Vagina (tissue), 2 donors: Measurements from ENCODE around the gene LRRFIP1. TPM values are rescaled to one million over a fixed set of nuclear protein-coding genes. Genes with fewer than 3 reads are reported as not detected.
A peak's percentile ranks its signal among the peaks of the same experiment; 100 is the strongest.

Source experiments
- DNase-seq, 2 donors: peaks; one replicate each; pipeline ENCODE4 v3.0.0-alpha.2; 2017; ENCODE audit errors: extremely low spot score in 2 of 2
- H3K27ac ChIP-seq: fragments of 200-600 bp; sonication (generic); one replicate; pipeline ENCODE4 v1.5.1; 2019
- H3K27me3 ChIP-seq: fragments of 200-600 bp; sonication (generic); one replicate; pipeline ENCODE4 v1.5.1; 2019
- H3K36me3 ChIP-seq, 2 donors: fragments of 200-600 bp; sonication (generic); one replicate each; pipeline ENCODE4 v1.5.1; 2017 to 2019
- H3K4me1 ChIP-seq: fragments of 200-600 bp; sonication (generic); one replicate; pipeline ENCODE4 v1.5.1; 2019
- H3K4me3 ChIP-seq, 2 donors: fragments of 200-600 bp; sonication (generic); 1 replicate in 1 of 2; 2 replicates in 1 of 2; pipeline ENCODE4 v1.5.1; 2016 to 2019
- H3K9me3 ChIP-seq: fragments of 200-600 bp; sonication (generic); one replicate; pipeline ENCODE4 v1.5.1; 2019
- CTCF ChIP-seq, 3 experiments: fragments of 450-650 bp in 2 of 3; fragments of 200-600 bp in 1 of 3; sonication (generic) in 1 of 3; IDR thresholded peaks; one replicate each; pipeline ENCODE4 v1.5.1; 2017 to 2019; ENCODE audit warnings: antibody characterized with exemption in 3 of 3, mild to moderate bottlenecking in 2 of 3, moderate library complexity in 2 of 3
- POLR2A ChIP-seq, 2 donors: fragments of 450-650 bp; IDR thresholded peaks; one replicate each; pipeline ENCODE4 v1.6.1; 2017; ENCODE audit warnings: antibody characterized with exemption in 2 of 2, mild to moderate bottlenecking in 2 of 2, moderate library complexity in 2 of 2
- POLR2AphosphoS5 ChIP-seq, 2 donors: sonication (generic); formaldehyde crosslinking; IDR thresholded peaks; one replicate each; pipeline ENCODE4 v1.9.0; 2017; ENCODE audit warnings: antibody characterized with exemption in 2 of 2, mild to moderate bottlenecking in 2 of 2, low read depth in 1 of 2; ENCODE audit not compliant: insufficient read depth in 1 of 2
- intact Hi-C: fragments of 100-400 bp; cut with DNase I; formaldehyde crosslinking; loops from one replicate; pipeline ENCODE4 v1.15.1; 2023
- total RNA-seq: library from RNA; depleted of rRNA; stranded (reverse); fragments of >200 nt; gene quantifications from one replicate; pipeline ENCODE4 v1.2.3, GENCODE V29; 2016

LRRFIP1 gene
- total RNA-seq, 1 donor from 2014 or later = 132 TPM

- intact Hi-C loops = no loop called here
- no peak overlapping the region for H3K4me3 ChIP-seq
- TF ChIP-seq POLR2A (IDR thresholded peaks at IDR 0.05) (no peak), CTCF (IDR thresholded peaks at IDR 0.05) (no peak), POLR2AphosphoS5 (IDR thresholded peaks at IDR 0.05; ENCODE audit: insufficient read depth in 1 of 2, low read depth in 1 of 2) (no peak)
- DNase-seq = peak; percentile 37 to 84
- H3K27ac ChIP-seq = peak overlapping the region; percentile 61
- H3K9me3 ChIP-seq = no peaks in the 10 kb centered on the region
- no peaks in the 10 kb centered on the region for H3K27me3 ChIP-seq
- H3K4me1 ChIP-seq = peaks cover 18% of the 10 kb centered on the region
- H3K36me3 ChIP-seq = no peaks in the 10 kb centered on the region
Measured at GRCh38 chr2:237715459-237715947, 88.1 kb downstream of the LRRFIP1 start.

GRCh38 chr2:237716011-237716410, 88.6 kb downstream of the LRRFIP1 start:
- no peak overlapping the region for H3K4me3 ChIP-seq
- H3K4me1 ChIP-seq = peaks cover 18% of the 10 kb centered on the region
- no peak for TF ChIP-seq POLR2A (IDR thresholded peaks at IDR 0.05)
- TF ChIP-seq POLR2AphosphoS5 (IDR thresholded peaks at IDR 0.05; ENCODE audit: insufficient read depth in 1 of 2, low read depth in 1 of 2) = no peak
- TF ChIP-seq CTCF (IDR thresholded peaks at IDR 0.05) = no peak
- H3K9me3 ChIP-seq = no peaks in the 10 kb centered on the region
- H3K27ac ChIP-seq = no peak overlapping the region
- intact Hi-C loops = no loop called here
- H3K36me3 ChIP-seq = no peaks in the 10 kb centered on the region
- H3K27me3 ChIP-seq = no peaks in the 10 kb centered on the region
- no peak for DNase-seq

GRCh38 chr2:237717366-237718276, 90.2 kb downstream of the LRRFIP1 start:
- intact Hi-C loops = no loop called here
- Histone ChIP-seq H3K27me3 (no peaks in the 10 kb centered on the region), H3K27ac (no peak overlapping the region), H3K36me3 (no peaks in the 10 kb centered on the region), H3K4me1 (peaks cover 29% of the 10 kb centered on the region), H3K4me3 (no peak overlapping the region), H3K9me3 (no peaks in the 10 kb centered on the region)
- no peak for TF ChIP-seq POLR2AphosphoS5 (IDR thresholded peaks at IDR 0.05; ENCODE audit: insufficient read depth in 1 of 2, low read depth in 1 of 2)
- no peak for TF ChIP-seq CTCF (IDR thresholded peaks at IDR 0.05)
- TF ChIP-seq POLR2A (IDR thresholded peaks at IDR 0.05) = no peak
- DNase-seq = no peak

- peak in 1 of 2 donors; percentile 67 for DNase-seq
- Histone ChIP-seq H3K4me3 (no peak overlapping the region), H3K9me3 (no peaks in the 10 kb centered on the region), H3K36me3 (no peaks in the 10 kb centered on the region), H3K27me3 (no peaks in the 10 kb centered on the region), H3K27ac (no peak overlapping the region), H3K4me1 (peaks cover 31% of the 10 kb centered on the region)
- TF ChIP-seq POLR2AphosphoS5 (IDR thresholded peaks at IDR 0.05; ENCODE audit: insufficient read depth in 1 of 2, low read depth in 1 of 2) (no peak), POLR2A (IDR thresholded peaks at IDR 0.05) (no peak), CTCF (IDR thresholded peaks at IDR 0.05) (no peak)
- intact Hi-C loops = no loop called here
Measured at GRCh38 chr2:237718277-237718634, 90.9 kb downstream of the LRRFIP1 start.

- H3K36me3 ChIP-seq = no peaks in the 10 kb centered on the region
- H3K4me1 ChIP-seq = peaks cover 30% of the 10 kb centered on the region
- TF ChIP-seq POLR2A (IDR thresholded peaks at IDR 0.05) (no peak), CTCF (IDR thresholded peaks at IDR 0.05) (no peak), POLR2AphosphoS5 (IDR thresholded peaks at IDR 0.05; ENCODE audit: insufficient read depth in 1 of 2, low read depth in 1 of 2) (no peak)
- no peaks in the 10 kb centered on the region for H3K27me3 ChIP-seq
- intact Hi-C loops = no loop called here
- H3K9me3 ChIP-seq = no peaks in the 10 kb centered on the region
- no peak for DNase-seq
- no peak overlapping the region for H3K4me3 ChIP-seq
- H3K27ac ChIP-seq = no peak overlapping the region
Measured at GRCh38 chr2:237720444-237720843, 93.1 kb downstream of the LRRFIP1 start.
